HG02973 (cell line): ENCODE measurements around the gene MAP3K12.
"Not testable (repeated sequence)": the region's sequence is repeated elsewhere in the genome, so short reads cannot be mapped to it uniquely, and the experiment has no call there.

Experiments used
- ATAC-seq: cut with Tn5 transposase; IDR thresholded peaks from one replicate; pipeline ENCODE4 v1.9.1; 2021; ENCODE audit warnings: moderate library complexity; ENCODE audit not compliant: unreplicated experiment

Gene MAP3K12

GRCh38 chr12:53472056-53472582 lies 27.1 kb downstream of the MAP3K12 start:
- no peak for ATAC-seq

GRCh38 chr12:53468282-53468681 lies 31.0 kb downstream of the MAP3K12 start:
- ATAC-seq = no peak

- no peak for ATAC-seq
Observed at GRCh38 chr12:53467880-53468279, 31.4 kb downstream of the MAP3K12 start.

- no peak for ATAC-seq
Observed at GRCh38 chr12:53467082-53467481, 32.2 kb downstream of the MAP3K12 start.

- ATAC-seq = no peak
Observed at GRCh38 chr12:53466640-53467039, 32.6 kb downstream of the MAP3K12 start.

GRCh38 chr12:53465679-53466078 lies 33.6 kb downstream of the MAP3K12 start:
- no peak for ATAC-seq

GRCh38 chr12:53464685-53465418 lies 34.4 kb downstream of the MAP3K12 start:
- ATAC-seq = no peak

- no peak for ATAC-seq
Observed at GRCh38 chr12:53463802-53464560, 35.3 kb downstream of the MAP3K12 start.

- ATAC-seq = no peak
Observed at GRCh38 chr12:53462935-53463334, 36.3 kb downstream of the MAP3K12 start.

- ATAC-seq = no peak
Observed at GRCh38 chr12:53461591-53461990, 37.7 kb downstream of the MAP3K12 start.

- no peak for ATAC-seq
Observed at GRCh38 chr12:53461059-53461458, 38.2 kb downstream of the MAP3K12 start.

- no peak for ATAC-seq
Observed at GRCh38 chr12:53459097-53459496, 40.2 kb downstream of the MAP3K12 start.

GRCh38 chr12:53456654-53457366 lies 42.4 kb downstream of the MAP3K12 start:
- no peak for ATAC-seq

GRCh38 chr12:53454707-53455106 lies 44.6 kb downstream of the MAP3K12 start:
- no peak for ATAC-seq

- ATAC-seq = no peak
Observed at GRCh38 chr12:53453953-53454640, 45.2 kb downstream of the MAP3K12 start.

- peak; percentile 3 for ATAC-seq
Observed at GRCh38 chr12:53452159-53453077, 46.8 kb downstream of the MAP3K12 start.

GRCh38 chr12:53451661-53452158 lies 47.5 kb downstream of the MAP3K12 start, which contains the start of gene PCBP2:
Gene PCBP2, plus strand, starts transcription at chr12:53452102. Its CDS starts 2,699 bp downstream, at chr12:53454801.
- ATAC-seq = peak; percentile 90

GRCh38 chr12:53450936-53451335 lies 48.3 kb downstream of the MAP3K12 start:
- ATAC-seq = no peak

GRCh38 chr12:53444593-53445325 lies 54.5 kb downstream of the MAP3K12 start:
- not testable (repeated sequence) for ATAC-seq
